ENCODE results near the gene ATP12A.

ATP12A gene

DNA sequence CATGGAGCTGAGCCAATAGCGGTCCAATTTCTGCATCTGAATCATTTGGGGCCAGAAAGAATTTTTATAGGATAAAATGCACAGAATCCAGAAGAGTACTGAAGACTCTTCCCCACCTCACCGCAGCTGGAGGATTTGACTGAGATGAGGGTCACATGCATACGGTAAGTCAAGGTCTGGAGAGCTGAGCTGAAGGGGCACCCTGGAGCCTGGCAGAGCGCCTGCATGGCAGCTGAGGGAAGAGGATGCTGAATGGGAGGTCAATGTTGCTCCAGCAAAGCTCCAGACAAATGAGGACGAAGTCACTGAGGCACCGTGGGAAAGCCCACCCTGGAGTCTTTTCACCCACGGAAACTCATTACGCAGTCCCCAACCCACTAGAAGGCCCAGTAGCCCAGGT is 43.4 kb upstream of the ATP12A start:
- no peak for TF ChIP-seq POLR2AphosphoS5 (IDR thresholded peaks at IDR 0.05; ENCODE audit: low read depth, low read length)
- no peak for TF ChIP-seq SIN3A (IDR thresholded peaks at IDR 0.05; ENCODE audit: borderline replicate concordance, insufficient read depth, low read length)
- TF ChIP-seq, protein P1, sequence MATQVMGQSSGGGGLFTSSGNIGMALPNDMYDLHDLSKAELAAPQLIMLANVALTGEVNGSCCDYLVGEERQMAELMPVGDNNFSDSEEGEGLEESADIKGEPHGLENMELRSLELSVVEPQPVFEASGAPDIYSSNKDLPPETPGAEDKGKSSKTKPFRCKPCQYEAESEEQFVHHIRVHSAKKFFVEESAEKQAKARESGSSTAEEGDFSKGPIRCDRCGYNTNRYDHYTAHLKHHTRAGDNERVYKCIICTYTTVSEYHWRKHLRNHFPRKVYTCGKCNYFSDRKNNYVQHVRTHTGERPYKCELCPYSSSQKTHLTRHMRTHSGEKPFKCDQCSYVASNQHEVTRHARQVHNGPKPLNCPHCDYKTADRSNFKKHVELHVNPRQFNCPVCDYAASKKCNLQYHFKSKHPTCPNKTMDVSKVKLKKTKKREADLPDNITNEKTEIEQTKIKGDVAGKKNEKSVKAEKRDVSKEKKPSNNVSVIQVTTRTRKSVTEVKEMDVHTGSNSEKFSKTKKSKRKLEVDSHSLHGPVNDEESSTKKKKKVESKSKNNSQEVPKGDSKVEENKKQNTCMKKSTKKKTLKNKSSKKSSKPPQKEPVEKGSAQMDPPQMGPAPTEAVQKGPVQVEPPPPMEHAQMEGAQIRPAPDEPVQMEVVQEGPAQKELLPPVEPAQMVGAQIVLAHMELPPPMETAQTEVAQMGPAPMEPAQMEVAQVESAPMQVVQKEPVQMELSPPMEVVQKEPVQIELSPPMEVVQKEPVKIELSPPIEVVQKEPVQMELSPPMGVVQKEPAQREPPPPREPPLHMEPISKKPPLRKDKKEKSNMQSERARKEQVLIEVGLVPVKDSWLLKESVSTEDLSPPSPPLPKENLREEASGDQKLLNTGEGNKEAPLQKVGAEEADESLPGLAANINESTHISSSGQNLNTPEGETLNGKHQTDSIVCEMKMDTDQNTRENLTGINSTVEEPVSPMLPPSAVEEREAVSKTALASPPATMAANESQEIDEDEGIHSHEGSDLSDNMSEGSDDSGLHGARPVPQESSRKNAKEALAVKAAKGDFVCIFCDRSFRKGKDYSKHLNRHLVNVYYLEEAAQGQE (IDR thresholded peaks at IDR 0.05; ENCODE audit: insufficient read depth in 1 of 2, low read depth in 2 of 2, low read length in 2 of 2): no peak

DNA sequence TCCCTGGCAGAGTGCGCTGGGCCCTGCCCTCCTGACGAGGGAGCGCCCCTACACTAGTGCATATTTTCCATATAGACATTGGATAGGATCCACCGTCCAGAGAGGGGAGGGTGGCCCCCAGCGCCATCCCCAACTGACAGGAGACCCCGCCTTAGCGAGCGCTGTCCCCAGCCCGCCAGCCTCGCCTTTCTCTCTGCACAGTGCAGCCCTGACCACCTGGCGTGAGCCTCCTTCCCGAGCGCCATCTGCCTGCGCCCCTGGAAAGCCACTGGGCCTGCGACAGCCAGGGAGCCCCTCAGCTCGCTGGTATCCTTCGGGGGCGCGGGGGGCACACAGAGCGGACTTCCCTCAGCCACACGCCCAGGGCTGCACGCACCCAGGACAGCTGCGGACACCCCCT is 42.1 kb upstream of the ATP12A start:
- TF ChIP-seq FOXP2 (optimal IDR thresholded peaks at IDR 0.05; ENCODE audit: borderline replicate concordance, extremely low read depth, extremely low read length, insufficient read depth) (no peak), TAF1 (IDR thresholded peaks at IDR 0.05; ENCODE audit: borderline replicate concordance, insufficient read depth, low read length) (no peak), POLR2AphosphoS5 (IDR thresholded peaks at IDR 0.05; ENCODE audit: low read depth, low read length) (no peak), SIN3A (IDR thresholded peaks at IDR 0.05; ENCODE audit: borderline replicate concordance, insufficient read depth, low read length) (no peak)
- TF ChIP-seq, protein P1 (IDR thresholded peaks at IDR 0.05; ENCODE audit: insufficient read depth in 1 of 2, low read depth in 2 of 2, low read length in 2 of 2): no peak

DNA sequence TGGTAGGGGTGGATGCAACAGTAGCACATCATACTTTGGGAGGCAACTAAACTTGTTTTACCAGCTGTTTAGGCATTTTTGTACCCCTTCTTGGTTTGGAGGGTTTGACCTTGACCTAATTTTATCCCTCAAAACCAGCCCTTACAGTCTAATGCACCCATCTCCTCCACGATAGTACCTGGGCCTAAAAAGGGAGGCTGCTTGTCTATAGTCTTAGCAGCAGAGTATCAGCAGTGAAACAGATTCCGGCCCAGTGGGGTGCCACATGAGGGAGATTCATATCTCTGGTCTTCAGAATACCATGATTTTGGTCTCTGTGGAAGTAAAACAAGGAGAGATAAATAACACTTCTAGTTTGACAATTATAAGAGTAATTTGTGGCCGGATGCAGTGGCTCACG is 39.5 kb upstream of the ATP12A start:
- TF ChIP-seq SIN3A (IDR thresholded peaks at IDR 0.05; ENCODE audit: borderline replicate concordance, insufficient read depth, low read length): no peak
- no peak for TF ChIP-seq FOXP2 (optimal IDR thresholded peaks at IDR 0.05; ENCODE audit: borderline replicate concordance, extremely low read depth, extremely low read length, insufficient read depth)
- TF ChIP-seq, protein P1 (IDR thresholded peaks at IDR 0.05; ENCODE audit: insufficient read depth in 1 of 2, low read depth in 2 of 2, low read length in 2 of 2): no peak
- TF ChIP-seq POLR2AphosphoS5 (IDR thresholded peaks at IDR 0.05; ENCODE audit: low read depth, low read length): no peak
- TF ChIP-seq TAF1 (IDR thresholded peaks at IDR 0.05; ENCODE audit: borderline replicate concordance, insufficient read depth, low read length): no peak

DNA sequence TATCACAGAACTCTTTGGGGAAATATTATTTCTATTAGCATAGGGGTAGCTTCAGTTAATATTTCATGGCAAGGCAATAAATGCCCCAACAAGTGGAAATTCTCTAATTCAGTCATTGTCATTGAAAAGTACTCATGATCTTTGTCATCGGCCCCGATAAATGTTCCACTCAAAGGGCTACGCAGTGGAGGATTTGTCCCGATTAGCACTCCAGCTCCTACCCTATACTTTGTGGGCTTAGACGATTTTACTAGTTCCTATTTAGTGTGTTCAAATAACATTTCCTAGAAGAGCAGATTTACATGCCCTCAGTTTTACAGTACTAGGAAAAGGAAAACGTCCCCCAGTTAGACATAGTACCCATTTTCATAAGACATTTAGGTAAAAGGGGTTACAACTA is 38.0 kb upstream of the ATP12A start:
- TF ChIP-seq SIN3A (IDR thresholded peaks at IDR 0.05; ENCODE audit: borderline replicate concordance, insufficient read depth, low read length): no peak
- TF ChIP-seq POLR2AphosphoS5 (IDR thresholded peaks at IDR 0.05; ENCODE audit: low read depth, low read length): no peak
- no peak for TF ChIP-seq FOXP2 (optimal IDR thresholded peaks at IDR 0.05; ENCODE audit: borderline replicate concordance, extremely low read depth, extremely low read length, insufficient read depth)
- no peak for TF ChIP-seq TAF1 (IDR thresholded peaks at IDR 0.05; ENCODE audit: borderline replicate concordance, insufficient read depth, low read length)
- TF ChIP-seq, protein P1 (IDR thresholded peaks at IDR 0.05; ENCODE audit: insufficient read depth in 1 of 2, low read depth in 2 of 2, low read length in 2 of 2): no peak

DNA sequence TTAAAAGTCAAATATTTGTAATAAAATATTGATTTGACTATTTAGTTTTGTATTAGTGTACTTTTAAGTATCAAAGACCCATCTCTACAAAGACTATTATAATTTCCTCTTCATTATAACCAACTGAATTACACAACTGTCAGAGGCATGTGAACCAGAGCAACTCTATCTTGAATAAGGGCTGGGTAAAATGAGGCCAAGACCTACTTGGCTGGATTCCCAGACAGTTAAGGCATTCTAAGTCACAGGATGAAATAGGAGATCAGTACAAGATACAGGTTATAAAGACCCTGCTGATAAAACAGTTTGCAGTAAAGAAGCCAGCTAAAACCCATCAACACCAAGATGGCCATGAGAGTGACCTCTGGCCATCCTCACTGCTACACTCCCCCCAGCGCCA is 36.2 kb upstream of the ATP12A start:
- TF ChIP-seq SIN3A (IDR thresholded peaks at IDR 0.05; ENCODE audit: borderline replicate concordance, insufficient read depth, low read length): no peak
- TF ChIP-seq, protein P1 (IDR thresholded peaks at IDR 0.05; ENCODE audit: insufficient read depth in 1 of 2, low read depth in 2 of 2, low read length in 2 of 2): no peak
- TF ChIP-seq TAF1 (IDR thresholded peaks at IDR 0.05; ENCODE audit: borderline replicate concordance, insufficient read depth, low read length): no peak
- TF ChIP-seq POLR2AphosphoS5 (IDR thresholded peaks at IDR 0.05; ENCODE audit: low read depth, low read length): no peak
- TF ChIP-seq FOXP2 (optimal IDR thresholded peaks at IDR 0.05; ENCODE audit: borderline replicate concordance, extremely low read depth, extremely low read length, insufficient read depth): no peak

Data from PFSK-1 (cell line).